ENCODE data around the gene AVPR2.

Gene AVPR2

DNA sequence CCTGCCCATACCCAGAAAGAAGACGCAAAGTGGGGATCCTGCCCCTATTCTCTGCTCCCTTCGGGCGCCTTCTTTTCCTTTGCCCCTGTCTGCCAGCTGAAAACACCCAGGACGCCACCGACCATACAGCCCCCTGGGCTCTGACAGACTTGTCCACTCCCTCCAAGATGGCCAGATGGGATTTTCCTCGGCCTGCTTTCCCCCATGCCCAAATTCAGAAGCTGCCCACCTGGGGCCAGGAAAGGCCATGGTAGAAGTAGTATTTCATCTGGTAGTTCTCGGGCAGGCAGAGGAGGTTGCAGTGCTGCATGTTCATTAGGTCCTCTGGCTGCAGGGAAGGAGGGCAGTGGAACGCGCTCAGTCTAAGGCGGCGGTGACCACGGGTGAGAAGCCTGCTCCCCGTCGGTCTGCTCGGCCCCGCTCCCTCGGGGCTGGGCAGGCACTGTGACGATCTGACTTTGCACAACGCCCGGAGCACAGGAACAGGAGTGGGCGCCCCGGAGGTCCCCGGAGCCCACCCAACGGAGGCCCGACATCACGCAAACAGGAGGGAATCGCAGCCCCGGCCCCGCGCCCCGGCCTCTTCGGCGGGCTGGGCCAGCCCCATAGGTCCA, 29.8 kb downstream of the AVPR2 start:
- DNase-seq: no peak

DNA sequence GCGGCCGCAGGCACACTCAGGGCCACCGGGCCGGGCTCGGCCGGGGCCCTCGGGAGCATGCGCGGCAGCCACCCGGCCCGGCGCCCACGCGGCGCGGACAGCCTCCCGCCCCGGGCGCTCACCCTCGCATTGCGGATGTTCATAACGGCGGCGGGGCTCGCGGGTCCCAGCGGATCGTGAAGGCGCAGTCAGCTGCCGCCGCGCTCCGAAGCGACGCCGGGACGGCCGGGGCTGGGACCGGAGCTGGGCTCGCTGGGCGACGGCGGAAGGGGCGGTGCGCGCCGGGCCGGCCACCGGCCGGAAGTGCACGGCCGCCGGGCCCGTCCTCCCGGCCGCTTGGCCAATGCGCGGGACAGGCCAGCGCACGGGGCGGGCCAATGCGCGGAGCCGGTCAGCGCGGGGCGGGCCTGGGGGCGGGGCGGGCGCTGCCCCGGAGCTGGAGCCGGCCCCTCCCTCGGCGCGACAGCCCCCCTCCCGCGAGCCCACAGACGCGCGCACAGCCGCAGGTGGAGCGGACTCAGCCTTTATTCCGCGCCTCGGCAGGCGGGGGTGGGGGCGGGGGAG, 30.4 kb downstream of the AVPR2 start, which contains the start of gene NAA10:
Gene NAA10 (minus strand): TSS at position 276 of the 564 bp plus-strand sequence. CDS start 133 bp downstream, at position 143.
- no peak for DNase-seq

DNA sequence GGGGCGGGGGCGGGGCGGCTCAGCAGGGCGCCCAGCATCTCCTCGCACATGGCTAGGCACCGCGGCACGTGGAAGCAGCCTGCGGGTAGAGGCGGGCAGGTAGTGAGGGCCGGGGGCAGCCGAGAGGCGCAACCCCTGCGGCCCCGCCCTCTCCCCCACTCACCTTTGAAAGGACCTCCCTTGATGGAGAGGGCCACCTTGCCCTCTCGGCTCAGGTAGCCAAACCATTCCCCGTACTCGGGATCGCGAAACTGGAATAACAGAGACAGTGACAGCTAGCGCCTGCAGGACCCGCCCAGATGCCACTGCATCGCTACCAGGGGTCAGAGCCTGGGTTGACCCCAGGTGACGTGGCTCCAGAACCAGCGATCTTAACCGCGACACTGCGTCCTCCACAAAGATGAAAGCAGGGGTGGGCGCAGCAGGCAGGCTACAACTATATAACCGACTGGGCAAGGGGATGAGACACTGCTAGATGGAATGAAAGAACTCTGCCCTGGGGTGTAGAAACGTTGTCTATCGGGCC, 30.9 kb downstream of the AVPR2 start:
- DNase-seq: no peak

DNA sequence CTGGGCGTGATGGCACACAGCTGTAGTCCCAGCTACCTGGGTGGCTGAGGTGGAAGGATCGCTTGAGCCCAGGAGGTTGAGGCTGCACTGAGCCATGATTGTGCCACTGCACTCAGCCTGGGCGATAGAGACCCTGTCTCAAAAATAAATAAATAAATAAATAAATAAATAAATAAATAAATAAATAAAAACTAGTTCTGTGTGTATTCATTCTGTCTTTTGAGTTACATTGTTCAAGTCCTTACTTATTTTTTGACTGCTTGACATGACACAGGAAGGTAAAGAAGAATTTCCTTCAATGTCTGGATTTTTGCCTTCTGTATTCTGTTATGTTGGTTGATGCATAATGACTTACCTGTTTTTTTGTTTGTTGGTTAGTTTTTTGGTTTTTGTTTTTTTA, 32.6 kb downstream of the AVPR2 start:
- DNase-seq: no peak

DNA sequence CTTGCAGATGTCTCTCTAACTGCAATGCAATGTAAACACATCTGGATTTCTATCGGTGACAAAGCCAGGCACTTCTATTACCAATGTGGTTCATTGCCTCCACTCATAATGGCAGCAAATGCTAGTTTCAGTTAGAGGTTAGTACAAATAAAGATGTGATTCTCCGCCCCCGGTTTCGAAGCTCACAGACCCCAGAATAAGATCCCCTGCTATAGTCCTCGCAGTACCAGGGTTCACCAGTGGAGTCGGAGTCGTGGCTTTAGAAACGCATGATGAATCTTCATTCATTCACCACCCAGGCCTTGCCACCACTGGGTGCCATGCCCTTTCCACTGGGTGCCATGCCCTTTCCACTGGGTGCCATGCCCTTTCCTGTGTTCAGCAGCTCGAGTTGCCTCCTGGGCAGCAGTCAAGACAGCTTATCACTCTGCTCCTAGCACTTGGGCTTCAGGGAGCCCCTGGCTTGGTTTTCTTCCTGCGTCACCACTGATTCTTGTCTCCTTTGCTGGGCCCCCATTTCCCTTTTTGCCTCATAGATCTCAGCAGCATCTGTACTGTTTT, 33.8 kb downstream of the AVPR2 start:
- DNase-seq: no peak

DNA sequence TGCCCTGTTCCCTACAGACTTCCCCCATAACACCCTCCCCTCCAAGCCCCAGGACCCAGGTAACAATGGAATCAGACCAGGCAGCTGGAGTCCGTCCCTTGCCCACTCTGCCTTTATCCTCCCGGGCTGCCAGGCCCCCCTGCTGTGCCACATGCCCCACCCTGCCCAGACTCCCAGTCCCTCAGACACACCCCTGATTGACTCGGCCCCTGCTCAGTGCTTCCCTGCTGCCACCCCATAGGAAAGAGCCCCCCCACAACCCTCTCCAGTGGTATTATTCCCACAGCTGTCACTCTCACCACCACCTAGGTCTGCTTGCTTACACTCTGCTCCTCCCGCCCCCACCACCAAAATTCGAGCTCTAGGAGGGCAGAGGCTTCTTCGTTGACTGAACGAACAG, 35.1 kb downstream of the AVPR2 start:
- DNase-seq: no peak

DNA sequence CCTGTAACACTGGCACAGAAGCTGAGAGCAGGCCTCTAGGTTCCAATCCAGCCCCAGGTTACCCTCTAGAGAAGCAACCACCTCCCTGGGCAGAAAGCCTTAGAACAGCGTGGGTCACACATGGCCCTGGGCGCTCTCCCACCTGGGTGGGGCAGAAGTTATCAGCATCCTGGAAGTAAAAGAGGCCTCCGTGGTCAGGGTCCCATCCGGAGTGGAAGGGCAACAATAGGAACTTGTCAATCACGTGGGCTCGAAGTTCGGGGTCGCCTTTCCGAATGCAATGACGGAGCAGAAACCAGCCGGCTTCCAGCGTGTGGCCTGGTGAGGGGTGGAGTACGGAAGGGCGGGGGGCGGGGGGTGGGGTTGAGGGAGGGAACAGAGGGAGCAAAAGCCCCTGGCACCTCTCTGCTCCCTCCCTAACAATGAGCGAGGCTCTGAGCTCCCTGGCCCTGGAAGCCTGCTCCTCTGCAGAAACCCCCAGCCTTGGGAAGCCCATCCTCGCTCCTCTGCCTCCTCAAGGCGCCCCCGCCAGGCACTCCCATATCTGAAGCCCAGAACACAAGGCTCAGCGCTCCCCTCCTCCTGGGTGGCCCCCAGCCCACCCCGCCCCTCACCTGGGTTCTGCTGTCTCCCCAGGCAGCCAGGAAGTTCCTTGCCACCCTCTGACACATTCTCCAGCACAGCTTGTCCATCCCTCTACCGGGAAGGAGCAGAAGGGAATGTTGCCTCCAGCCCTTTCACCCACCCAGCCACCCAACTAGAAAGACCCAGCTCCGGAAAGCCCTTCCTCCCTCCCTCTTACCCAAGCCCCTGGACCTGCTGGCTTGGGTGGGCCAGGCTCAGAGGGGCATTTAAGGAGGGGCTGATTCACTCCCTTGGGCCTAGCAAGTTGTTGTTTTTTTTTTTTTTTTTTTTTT, 37.1 kb downstream of the AVPR2 start:
- no peak for DNase-seq

DNA sequence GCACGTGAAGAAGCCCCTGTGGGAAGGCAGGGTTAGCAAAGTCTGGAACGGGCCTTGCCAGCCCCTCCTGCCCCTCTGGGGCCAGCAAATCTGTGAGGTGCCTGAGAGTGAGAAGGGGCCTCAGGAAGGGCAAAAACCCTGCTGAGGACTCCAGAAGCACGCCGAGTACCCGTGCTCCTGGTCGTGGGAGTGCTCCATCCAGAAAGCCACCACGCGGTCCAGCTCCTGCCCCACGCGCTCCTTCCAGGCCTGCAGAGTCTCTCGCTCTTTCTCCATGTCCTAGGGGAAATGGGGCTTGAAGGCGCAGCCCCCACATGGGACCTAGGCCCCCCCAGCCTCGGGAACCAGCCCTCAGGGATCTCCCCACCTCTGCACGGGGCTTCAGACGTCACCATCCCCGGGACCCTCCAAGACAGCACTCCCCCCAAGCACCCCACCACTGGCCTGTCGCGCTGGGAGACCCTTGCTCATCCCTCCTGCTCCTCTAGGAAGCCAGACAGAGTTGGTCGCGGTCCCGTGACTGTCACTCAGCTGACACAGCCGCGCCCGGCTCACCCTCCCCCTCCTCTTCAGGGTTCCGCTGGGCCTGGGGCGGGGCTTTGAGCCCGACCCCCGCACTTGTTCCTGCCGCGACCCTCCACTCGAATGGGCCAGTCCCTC, 39.8 kb downstream of the AVPR2 start, which contains the start of gene RENBP:
Gene RENBP (minus strand): TSS at position 504 of the 660 bp plus-strand sequence. CDS start 33 bp downstream, at position 471.
- DNase-seq: no peak

DNA sequence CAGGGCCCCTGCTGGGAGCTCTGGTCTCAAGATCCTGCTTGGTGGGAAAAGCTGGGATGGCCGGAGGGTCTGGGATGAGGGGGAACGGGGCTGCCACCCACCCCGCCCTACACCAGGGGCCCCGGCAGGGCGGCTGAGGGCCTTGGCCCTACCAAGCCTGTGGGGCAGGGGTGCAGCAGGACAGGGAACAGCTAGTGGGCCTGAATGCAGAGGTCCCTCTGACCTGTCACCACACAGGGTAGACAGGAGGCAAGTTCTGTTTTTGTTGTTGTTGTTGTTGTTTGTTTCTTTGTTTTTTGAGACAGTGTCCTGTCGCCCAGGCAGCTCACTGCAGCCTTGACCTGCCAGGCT, 40.3 kb downstream of the AVPR2 start:
- DNase-seq: no peak

DNA sequence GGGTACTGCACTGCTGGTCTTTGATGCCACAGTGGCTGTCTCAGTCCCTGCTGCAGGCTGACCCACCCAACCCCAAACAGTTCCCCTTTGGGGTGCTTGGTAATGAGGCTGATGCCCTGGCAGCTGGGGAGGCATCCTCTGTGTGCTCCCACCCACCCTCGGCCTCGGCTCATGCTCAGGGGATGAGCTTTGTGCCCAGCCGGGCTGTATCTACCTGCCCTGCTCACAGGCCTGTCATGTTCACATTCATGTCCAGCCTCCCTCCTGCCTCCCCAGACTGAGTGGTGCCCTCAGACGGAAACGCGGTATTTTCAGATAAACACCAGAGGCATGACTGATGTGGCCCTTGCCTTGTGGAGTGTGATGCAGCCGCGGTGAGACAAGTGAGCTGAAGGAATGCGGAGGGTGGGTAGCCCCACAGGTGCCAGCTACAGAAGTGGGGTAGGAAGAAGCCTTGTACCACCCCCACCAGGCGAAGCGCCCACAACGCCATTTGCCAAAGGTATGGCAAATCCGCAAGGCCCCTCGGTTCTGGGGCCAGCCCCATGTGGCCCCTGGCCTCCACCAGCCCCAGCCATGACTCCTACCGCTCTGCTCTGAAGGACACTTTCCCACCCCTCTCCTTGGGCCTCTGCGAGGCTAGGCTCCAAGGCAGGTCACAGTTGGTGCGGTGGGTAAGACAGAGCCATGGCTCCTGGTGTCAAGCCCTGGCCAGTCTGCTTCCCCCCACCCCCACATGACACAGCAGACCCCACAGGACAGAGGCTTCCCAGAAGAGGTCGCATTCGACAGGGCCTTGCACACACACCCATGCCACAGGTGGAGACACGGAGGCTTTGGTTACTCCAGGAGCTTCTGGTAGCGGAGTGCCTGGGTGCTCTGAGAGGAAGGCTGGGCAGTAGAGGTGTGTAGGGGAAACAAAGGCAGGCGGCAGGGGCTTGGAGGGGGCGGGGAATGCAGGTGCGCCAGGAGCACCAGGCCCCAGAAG, 41.8 kb downstream of the AVPR2 start:
- DNase-seq: no peak

DNA sequence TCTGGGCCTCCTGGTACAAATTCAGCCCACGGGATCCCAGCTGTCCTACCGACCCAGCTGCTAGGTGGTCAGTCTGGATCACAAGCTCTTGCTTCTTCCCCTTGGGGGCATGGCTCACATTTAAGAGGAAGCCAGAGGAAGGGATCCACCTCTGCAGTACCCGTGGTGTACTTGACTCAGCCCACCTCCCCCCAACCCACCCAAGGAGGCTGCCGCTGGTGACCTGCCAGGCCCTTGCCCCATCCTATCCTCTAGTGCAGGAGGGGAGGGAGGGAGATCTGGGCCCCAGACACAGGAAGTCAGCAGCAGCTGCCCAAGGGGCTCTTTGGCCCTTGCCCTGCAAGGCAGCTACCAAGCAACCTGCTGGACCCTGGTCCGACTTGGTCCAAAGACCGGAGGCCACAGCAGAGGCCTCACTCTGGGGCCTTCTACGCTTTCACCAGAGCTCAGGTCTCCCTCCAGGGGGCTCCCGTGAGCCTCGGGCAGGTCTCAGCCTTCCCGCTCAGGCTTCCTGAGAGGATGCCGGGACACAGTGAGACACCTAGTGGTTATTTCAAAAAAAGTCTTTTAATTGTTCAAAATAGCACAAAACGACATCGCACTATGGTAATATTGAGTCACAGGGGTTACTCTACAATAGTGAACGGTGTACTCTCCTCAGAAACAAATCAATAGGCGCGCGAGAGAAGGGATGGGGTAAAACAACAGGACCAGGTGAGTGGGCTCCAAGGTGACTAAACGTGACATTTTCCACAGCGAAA, 42.7 kb downstream of the AVPR2 start:
- no peak for DNase-seq

DNA sequence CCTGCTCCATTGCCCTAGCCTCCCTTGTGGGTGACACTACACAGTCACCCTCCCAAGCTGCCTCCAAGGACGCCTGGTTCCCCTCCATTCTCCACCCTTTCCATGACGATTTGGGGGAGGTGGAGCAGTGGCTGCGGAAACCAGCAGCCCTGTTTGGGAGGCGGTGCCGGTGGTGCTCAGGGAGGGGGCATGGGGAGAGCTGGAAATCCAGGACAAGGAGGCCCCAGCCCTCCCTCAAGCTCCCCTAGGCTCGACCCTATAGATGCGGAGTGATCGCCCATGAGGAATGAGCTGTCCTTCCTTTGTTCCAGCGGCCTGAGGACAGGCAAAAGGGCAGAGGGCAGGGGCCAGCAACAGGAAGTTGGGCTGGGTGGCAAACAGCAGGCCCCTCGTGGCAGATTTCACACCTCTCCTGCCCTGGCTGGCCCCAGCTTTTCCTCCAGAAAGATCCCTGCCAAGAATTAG, 43.6 kb downstream of the AVPR2 start:
- DNase-seq: no peak

DNA sequence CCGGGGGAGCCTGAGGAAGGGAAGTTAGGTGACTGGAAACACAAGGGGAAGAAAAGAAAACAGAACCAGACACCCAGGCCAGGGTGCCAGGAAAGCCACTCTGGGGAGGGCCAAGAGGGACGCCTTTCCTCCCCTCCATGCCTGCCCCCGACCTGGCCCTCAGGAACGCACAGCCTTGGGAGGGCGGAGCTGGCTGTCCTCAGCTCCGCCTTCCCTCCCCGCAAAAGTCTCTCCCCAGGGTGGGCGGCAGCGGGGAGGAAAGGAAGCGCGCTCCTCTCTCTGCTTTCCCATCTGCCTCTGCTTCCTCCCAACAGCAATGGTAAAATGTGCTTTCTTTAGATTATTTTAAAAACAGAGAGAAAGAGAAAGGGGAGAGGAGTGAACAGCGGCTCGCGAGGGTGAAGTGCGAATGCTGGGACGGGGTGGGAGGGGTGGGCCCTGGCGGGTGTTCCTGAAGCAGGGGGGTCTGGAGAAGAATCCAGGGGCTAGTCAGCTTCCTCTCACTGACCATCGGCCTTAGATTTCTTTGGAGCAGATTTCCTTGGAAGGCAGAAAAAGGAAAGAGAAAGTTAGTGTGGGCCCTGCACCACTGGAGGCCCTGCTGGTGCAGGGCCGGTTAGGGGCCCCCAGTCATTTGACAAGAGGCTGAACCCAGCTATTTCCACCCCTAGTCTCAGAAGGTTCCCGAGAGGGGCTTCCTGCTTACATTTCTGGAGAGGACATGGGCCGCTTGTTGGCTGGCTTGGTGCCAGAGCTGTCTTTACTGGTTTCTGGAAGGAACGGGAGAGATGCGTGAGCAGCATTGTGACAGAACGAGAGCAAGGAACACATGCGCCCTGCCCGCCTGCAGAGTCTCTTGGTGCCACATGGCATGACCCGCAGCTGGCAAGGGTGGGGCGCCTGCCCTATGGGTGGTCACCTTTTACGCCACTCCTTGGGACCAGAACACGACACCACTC, 44.7 kb downstream of the AVPR2 start:
- DNase-seq: no peak

DNA sequence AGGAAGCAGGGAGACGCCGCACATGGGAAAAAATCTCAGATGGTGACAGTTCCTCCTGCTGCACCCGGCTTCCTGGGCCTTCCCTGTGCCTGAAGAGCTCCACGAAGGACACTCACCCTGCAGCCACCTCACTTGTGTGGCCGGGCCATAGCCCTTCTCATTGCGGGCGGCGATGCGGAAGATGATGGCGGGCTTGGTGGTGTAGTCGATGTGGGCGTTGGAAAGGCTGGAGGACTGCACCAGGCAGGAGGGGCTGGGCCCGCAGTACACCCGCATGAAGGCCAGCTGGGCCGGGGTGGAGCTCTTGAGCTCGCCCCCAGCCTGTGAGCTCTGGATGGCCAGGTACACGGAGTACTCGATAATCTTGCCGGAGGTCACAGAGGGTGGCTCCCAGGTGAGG, 45.7 kb downstream of the AVPR2 start:
- DNase-seq: no peak

DNA sequence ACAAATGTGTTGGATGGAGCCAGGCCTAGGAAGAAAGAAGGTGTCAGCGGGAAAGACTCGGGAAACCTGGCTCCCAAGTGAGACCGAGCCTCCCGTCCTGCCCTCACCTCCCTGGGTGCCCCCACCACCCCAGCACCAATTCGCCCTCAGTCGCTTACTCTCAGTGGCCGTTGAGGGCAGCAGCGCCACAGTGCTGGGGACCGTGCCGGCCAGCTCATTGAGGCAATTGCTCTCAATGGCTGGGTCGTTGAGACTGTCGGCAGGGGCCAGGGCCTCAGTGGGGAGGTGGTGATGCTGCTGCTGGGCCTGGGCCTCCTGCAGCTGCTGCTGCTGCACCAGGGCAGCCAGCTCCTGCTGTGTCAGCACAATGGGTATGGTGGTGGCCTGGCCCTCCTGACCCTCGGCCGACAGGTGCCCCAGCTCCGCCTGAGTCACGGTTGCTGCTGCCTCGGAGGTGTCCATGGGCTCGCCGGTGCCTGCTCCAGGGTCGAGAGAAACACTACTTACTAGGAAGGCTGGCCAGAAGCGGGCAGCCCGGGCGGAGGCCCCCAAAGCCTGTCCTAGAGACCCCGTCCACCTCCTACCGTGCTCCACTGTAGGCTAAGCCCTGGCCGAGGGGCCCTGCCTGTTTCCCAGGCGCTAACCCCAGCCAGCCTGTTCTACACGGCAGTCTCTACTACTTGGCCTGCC, 47.4 kb downstream of the AVPR2 start:
- DNase-seq: no peak

DNA sequence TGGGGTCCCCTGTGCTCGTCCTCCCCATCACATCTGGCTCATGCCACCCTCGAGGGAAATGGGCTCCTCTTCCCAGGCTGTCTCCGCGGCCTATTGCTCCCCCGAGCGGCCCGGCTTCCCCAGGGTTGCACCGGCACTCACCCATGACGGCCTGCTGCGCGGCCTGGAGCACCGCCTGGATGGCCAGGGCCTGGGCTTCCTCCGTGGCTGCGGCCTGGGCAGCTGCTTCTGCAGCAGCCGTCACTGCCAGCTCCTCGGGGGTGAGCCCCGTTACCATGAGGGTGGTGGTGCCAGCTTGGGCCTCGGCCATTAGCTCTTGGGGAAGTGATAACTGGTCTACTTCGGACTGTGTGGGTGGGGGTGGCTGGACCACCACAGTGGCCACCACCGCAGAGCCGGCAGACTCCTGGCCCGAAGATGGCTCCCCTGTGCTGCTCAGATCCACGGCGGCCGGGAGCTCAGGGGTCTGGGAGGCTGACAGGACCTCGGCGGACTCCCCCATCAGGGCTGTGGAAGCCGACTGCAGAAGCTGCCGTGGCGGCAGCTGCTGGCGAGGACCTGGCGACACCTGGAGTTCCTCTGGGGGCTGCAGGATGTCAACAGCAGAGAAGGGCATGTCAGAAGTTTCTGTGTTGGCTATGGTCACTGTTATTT, 48.0 kb downstream of the AVPR2 start:
- DNase-seq: no peak

DNA sequence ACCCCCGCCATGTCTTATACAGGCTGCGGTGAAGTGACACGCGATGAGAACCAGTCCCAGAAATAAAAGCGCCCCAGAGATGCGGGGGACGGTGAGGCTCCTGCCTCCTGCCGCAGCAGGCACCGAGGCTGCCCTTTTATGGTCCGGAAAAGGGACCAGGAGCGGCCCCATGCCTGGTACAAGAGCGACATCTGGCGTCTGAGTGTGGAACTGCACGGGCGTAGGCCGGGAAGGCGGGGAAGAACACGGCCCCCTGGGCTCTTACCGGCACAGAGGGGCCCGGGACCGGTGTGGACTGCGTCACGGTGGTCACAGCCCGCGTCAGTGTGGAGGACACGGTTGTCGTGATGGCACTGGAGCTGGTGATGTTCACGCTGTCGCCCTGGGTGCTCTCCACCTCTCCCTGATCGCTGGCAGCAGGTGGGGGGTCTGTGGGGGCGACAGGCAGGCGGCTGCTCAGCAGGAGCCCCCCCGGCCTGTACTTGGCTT, 48.9 kb downstream of the AVPR2 start:
- no peak for DNase-seq
